Measurements from ENCODE around the gene CSTPP1.

DNA sequence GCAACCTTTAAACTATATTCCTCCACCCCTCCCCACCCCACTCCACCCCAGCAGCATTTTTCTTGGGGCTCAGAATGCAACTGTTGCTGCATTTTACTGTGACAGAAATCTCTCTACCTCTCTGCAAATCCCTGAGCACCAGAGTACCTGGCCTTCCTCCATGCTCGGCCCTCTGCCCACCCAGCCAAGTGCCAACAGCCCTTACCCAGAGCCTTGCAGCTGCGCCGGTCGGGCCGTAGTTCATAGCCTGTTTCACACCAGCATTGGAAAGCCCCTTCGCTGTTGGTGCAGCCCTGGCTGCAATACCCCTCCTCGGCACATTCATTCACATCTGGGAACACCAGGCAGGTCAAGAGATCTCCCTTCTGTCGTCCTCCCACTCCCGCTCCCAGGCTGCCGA, 41.6 kb upstream of the CSTPP1 start:
- TF ChIP-seq, protein P1, sequence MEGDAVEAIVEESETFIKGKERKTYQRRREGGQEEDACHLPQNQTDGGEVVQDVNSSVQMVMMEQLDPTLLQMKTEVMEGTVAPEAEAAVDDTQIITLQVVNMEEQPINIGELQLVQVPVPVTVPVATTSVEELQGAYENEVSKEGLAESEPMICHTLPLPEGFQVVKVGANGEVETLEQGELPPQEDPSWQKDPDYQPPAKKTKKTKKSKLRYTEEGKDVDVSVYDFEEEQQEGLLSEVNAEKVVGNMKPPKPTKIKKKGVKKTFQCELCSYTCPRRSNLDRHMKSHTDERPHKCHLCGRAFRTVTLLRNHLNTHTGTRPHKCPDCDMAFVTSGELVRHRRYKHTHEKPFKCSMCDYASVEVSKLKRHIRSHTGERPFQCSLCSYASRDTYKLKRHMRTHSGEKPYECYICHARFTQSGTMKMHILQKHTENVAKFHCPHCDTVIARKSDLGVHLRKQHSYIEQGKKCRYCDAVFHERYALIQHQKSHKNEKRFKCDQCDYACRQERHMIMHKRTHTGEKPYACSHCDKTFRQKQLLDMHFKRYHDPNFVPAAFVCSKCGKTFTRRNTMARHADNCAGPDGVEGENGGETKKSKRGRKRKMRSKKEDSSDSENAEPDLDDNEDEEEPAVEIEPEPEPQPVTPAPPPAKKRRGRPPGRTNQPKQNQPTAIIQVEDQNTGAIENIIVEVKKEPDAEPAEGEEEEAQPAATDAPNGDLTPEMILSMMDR (IDR thresholded peaks at IDR 0.05; ENCODE audit: insufficient read depth, low read length, poor library complexity, severe bottlenecking), result no peak
- no peak for TF ChIP-seq EZH2phosphoT487 (conservative IDR thresholded peaks at IDR 0.05; ENCODE audit: low read length)
